HFFc6 (cell line): ENCODE data around the gene TMEM63A. TPM values are rescaled to one million over a fixed set of nuclear protein-coding genes. Genes with fewer than 3 reads are reported as not detected.

Experiments
- DNase-seq: peaks from one replicate; pipeline ENCODE4 v3.0.0-alpha.2; 2018
- H3K27ac Mint-ChIP-seq: 2 replicates; pipeline ENCODE4 v1.8.0; 2020; ENCODE audit warnings: mild to moderate bottlenecking, mixed read lengths
- H3K27me3 Mint-ChIP-seq: 2 replicates; pipeline ENCODE4 v1.8.0; 2021; ENCODE audit warnings: mild to moderate bottlenecking, moderate library complexity, mixed read lengths; ENCODE audit not compliant: insufficient read depth
- H3K36me3 Mint-ChIP-seq: 2 replicates; pipeline ENCODE4 v1.8.0; 2021; ENCODE audit warnings: low read depth, mixed read lengths
- H3K4me1 Mint-ChIP-seq: 2 replicates; pipeline ENCODE4 v1.8.0; 2020; ENCODE audit warnings: low read depth, mixed read lengths
- H3K4me3 Mint-ChIP-seq: 2 replicates; pipeline ENCODE4 v1.8.0; 2020; ENCODE audit warnings: mild to moderate bottlenecking, moderate library complexity, mixed read lengths
- H3K9me3 Mint-ChIP-seq: 2 replicates; pipeline ENCODE4 v1.8.0; 2020; ENCODE audit warnings: mild to moderate bottlenecking, mixed read lengths
- CTCF ChIP-seq: fragments of 200-600 bp; sonication (generic); IDR thresholded peaks from 2 replicates; pipeline ENCODE4 v1.5.0; 2021; ENCODE audit warnings: antibody characterized with exemption, mild to moderate bottlenecking
- total RNA-seq, 6 experiments: library from RNA; stranded (reverse); fragmentation: NEBNext Ultra II Directional; extraction: Animal tissue kit (Norgen Biotek cat#: 25700); gene quantifications; 2 replicates in 1 of 6; 3 replicates in 5 of 6; pipeline ENCODE4 v1.2.3, GENCODE V29; 2021

Gene TMEM63A
- total RNA-seq, 6 experiments from 2014 or later = 18.9 to 29.1 (median 22.0) TPM

GRCh38 chr1:225848030-225848955 lies 33.9 kb downstream of the TMEM63A start:
- no peaks in the 10 kb centered on the region for H3K9me3 Mint-ChIP-seq
- no peak for TF ChIP-seq CTCF
- H3K27ac Mint-ChIP-seq = no peak overlapping the region
- no peak overlapping the region for H3K4me3 Mint-ChIP-seq
- no peaks in the 10 kb centered on the region for H3K4me1 Mint-ChIP-seq
- DNase-seq = no peak
- H3K27me3 Mint-ChIP-seq = peaks cover 2% of the 10 kb centered on the region; the same call in 1 of the 2 replicates
- 0 out of 2 replicates have a peak, but pooled peaks cover 16% of the 10 kb centered on the region for H3K36me3 Mint-ChIP-seq

GRCh38 chr1:225847610-225848009 lies 34.6 kb downstream of the TMEM63A start:
- peaks cover 2% of the 10 kb centered on the region; the same call in 1 of the 2 replicates for H3K27me3 Mint-ChIP-seq
- H3K4me3 Mint-ChIP-seq = no peak overlapping the region
- H3K36me3 Mint-ChIP-seq = 0 out of 2 replicates have a peak, but pooled peaks cover 15% of the 10 kb centered on the region
- H3K4me1 Mint-ChIP-seq = no peaks in the 10 kb centered on the region
- no peak for DNase-seq
- no peaks in the 10 kb centered on the region for H3K9me3 Mint-ChIP-seq
- no peak overlapping the region for H3K27ac Mint-ChIP-seq
- no peak for TF ChIP-seq CTCF

- H3K27ac Mint-ChIP-seq = no peak overlapping the region
Observed at GRCh38 chr1:225846331-225847310, 35.6 kb downstream of the TMEM63A start.

GRCh38 chr1:225845571-225846259 lies 36.5 kb downstream of the TMEM63A start:
- peak; percentile 85 for TF ChIP-seq CTCF
- no peaks in the 10 kb centered on the region for H3K4me1 Mint-ChIP-seq
- 0 out of 2 replicates have a peak, but pooled peaks cover 6% of the 10 kb centered on the region for H3K36me3 Mint-ChIP-seq
- no peaks in the 10 kb centered on the region for H3K9me3 Mint-ChIP-seq
- H3K27ac Mint-ChIP-seq = no peak overlapping the region
- peak; percentile 56 for DNase-seq
- no peak overlapping the region for H3K4me3 Mint-ChIP-seq
- H3K27me3 Mint-ChIP-seq = no peaks in the 10 kb centered on the region; the same call in none of the 2 replicates

More at GRCh38 chr1:225846331-225847310, 35.6 kb downstream of the TMEM63A start:
- no peaks in the 10 kb centered on the region for H3K9me3 Mint-ChIP-seq
- no peaks in the 10 kb centered on the region for H3K4me1 Mint-ChIP-seq
- H3K4me3 Mint-ChIP-seq = no peak overlapping the region
- no peak for DNase-seq
- 0 out of 2 replicates have a peak, but pooled peaks cover 6% of the 10 kb centered on the region for H3K36me3 Mint-ChIP-seq
- H3K27me3 Mint-ChIP-seq = no peaks in the 10 kb centered on the region; the same call in none of the 2 replicates
- TF ChIP-seq CTCF = no peak

- H3K27ac Mint-ChIP-seq = no peak overlapping the region
- H3K4me1 Mint-ChIP-seq = no peaks in the 10 kb centered on the region
- H3K4me3 Mint-ChIP-seq = no peak overlapping the region
- no peaks in the 10 kb centered on the region for H3K9me3 Mint-ChIP-seq
- H3K27me3 Mint-ChIP-seq = no peaks in the 10 kb centered on the region; the same call in none of the 2 replicates
- TF ChIP-seq CTCF = no peak
- H3K36me3 Mint-ChIP-seq = 0 out of 2 replicates have a peak, but pooled peaks cover 6% of the 10 kb centered on the region
- DNase-seq = no peak
Observed at GRCh38 chr1:225845097-225845496, 37.1 kb downstream of the TMEM63A start.
